ENCODE measurements around the gene TSPAN9. TPM values are rescaled to one million over a fixed set of nuclear protein-coding genes. Genes with fewer than 3 reads are reported as not detected.

TSPAN9 gene
- total RNA-seq, 1 donor from 2014 or later: 23.8 TPM

DNA sequence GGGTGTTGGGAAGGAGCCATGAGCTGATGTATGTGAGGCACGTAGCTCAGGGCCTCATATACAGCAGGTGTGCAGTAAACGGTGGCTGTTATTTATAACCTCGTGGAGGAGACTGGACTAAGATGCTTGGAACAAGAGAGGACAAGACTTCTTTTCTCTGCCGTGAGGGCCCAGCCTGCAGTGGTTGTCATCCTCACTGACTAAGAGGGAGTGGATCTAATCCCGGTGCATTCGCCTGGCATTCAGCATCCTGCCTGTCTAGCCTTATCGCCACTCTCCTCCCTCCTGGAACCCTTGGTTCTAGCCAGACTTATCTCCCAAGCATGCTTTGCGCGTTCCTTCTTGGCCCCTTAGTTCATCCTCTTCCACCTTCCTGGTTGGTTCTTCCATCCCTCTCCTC is 3.9 kb downstream of the TSPAN9 start:
- peak overlapping the region; percentile 56 for H3K4me3 Mint-ChIP-seq
- DNase-seq (ENCODE audit: low read depth, low spot score): no peak
- H3K36me3 Mint-ChIP-seq (ENCODE audit: low read depth): peaks cover 4% of the 10 kb centered on the region
- H3K27me3 Mint-ChIP-seq (ENCODE audit: low read depth): peaks cover 7% of the 10 kb centered on the region
- TF ChIP-seq, protein P1, sequence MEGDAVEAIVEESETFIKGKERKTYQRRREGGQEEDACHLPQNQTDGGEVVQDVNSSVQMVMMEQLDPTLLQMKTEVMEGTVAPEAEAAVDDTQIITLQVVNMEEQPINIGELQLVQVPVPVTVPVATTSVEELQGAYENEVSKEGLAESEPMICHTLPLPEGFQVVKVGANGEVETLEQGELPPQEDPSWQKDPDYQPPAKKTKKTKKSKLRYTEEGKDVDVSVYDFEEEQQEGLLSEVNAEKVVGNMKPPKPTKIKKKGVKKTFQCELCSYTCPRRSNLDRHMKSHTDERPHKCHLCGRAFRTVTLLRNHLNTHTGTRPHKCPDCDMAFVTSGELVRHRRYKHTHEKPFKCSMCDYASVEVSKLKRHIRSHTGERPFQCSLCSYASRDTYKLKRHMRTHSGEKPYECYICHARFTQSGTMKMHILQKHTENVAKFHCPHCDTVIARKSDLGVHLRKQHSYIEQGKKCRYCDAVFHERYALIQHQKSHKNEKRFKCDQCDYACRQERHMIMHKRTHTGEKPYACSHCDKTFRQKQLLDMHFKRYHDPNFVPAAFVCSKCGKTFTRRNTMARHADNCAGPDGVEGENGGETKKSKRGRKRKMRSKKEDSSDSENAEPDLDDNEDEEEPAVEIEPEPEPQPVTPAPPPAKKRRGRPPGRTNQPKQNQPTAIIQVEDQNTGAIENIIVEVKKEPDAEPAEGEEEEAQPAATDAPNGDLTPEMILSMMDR (conservative IDR thresholded peaks at IDR 0.05): no peak
- H3K27ac Mint-ChIP-seq (ENCODE audit: unreplicated experiment): no peak overlapping the region
- no peaks in the 10 kb centered on the region for H3K9me3 Mint-ChIP-seq
- peaks cover 19% of the 10 kb centered on the region for H3K4me1 Mint-ChIP-seq

DNA sequence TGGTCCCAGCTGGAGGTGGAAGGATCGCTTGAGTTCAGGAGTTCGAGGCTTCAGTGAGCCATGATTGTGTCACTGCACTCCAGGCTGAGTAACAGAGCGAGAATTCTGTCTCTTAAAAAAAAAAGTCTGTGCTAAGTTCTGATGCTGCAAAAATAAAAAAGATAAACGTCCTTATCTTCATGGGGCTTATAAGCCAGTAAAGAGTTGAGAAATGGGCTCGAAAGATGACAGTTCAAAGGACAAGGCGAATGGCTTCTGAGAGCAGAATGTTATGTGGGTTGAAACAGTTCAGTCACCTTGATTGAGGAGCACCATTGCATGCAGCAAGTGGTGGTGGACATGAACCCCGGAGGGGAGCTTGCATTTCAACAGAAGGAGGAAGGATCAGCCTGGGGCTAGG is 4.7 kb downstream of the TSPAN9 start:
- no peak for DNase-seq (ENCODE audit: low read depth, low spot score)
- H3K4me1 Mint-ChIP-seq: peaks cover 17% of the 10 kb centered on the region
- peaks cover 4% of the 10 kb centered on the region for H3K36me3 Mint-ChIP-seq (ENCODE audit: low read depth)
- H3K27ac Mint-ChIP-seq (ENCODE audit: unreplicated experiment): no peak overlapping the region
- TF ChIP-seq, protein P1 (conservative IDR thresholded peaks at IDR 0.05): no peak
- H3K4me3 Mint-ChIP-seq: no peak overlapping the region
- no peaks in the 10 kb centered on the region for H3K9me3 Mint-ChIP-seq
- H3K27me3 Mint-ChIP-seq (ENCODE audit: low read depth): peaks cover 5% of the 10 kb centered on the region

DNA sequence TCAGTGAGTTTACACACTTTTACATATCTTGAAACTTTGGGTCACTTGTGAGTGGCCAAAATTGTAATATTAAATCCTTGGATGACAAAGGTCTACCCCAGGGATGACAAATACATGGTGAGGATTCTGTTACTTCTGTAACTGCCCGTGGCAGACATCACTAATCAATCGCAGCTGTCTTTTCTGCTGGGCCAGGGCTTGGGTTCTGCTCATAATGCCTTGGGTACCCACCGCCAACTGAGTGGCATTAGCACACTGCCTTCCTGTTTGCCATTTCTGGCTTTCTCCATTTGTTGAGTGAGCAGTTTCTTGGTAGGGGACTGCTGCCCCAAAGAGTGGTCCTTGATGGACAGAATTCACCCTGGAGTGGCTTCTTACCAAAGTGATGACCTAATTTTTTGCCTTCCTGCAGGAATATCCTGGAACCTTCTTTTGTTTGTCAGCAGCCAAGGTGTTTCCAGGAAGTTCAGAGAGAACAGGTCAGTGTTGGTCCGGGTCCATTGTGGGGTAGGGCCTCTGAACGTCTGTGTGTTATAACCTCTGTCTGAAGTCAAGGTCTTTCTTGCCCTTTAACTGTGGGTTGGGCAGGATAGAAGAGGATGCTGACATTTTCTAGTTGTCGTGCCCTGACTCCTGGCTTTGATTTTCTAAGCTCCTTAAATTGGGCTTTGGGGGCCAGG is 6.2 kb downstream of the TSPAN9 start:
- DNase-seq (ENCODE audit: low read depth, low spot score): no peak
- H3K4me3 Mint-ChIP-seq: peak overlapping the region; percentile 31
- H3K36me3 Mint-ChIP-seq (ENCODE audit: low read depth): peaks cover 4% of the 10 kb centered on the region
- no peaks in the 10 kb centered on the region for H3K27me3 Mint-ChIP-seq (ENCODE audit: low read depth)
- TF ChIP-seq, protein P1 (conservative IDR thresholded peaks at IDR 0.05): no peak
- H3K27ac Mint-ChIP-seq (ENCODE audit: unreplicated experiment): no peak overlapping the region
- peaks cover 10% of the 10 kb centered on the region for H3K4me1 Mint-ChIP-seq
- no peaks in the 10 kb centered on the region for H3K9me3 Mint-ChIP-seq

DNA sequence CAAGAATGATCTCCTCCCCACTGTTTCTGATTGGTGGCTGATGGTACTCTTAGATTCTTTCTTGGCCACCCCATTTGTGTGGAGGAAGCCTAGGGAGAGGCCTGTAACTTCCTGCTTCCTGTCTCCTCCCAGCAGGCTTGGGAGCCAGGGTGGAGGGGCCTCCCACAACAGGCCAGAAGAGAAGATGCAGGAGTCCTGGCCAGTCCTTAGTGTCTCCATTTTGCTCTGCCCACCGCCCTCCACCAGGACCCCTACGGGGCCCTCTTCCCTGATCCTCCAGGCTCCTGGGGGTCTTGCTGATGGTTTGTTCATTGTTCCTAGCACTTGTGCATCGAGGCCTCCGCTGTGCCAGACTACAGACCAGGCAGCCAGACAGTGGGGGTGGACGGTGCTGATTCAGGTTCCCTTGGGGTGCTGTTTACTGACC is 6.8 kb downstream of the TSPAN9 start:
- Mint-ChIP-seq H3K27ac (ENCODE audit: unreplicated experiment) (no peak overlapping the region), H3K4me3 (no peak overlapping the region)
- no peak for DNase-seq (ENCODE audit: low read depth, low spot score)

DNA sequence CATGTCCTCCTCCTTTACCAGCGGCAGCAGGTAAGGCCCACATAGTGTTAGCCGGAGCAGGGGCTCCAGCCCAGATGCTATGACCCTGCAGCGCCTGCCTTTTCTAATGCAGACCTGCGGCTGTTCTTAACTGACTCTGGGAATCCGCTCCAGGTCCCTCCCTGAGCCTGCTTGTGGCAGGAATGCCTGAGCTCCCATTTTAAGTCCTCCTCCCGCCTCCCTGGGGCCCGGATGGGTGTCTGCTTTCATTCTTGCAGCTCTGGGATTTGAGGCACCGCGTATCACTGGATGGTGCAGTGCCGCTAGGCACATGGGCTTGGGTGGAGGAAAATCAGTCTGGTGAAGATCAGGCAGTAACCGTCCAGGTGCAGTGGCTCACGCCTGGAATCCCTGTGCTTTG is 7.6 kb downstream of the TSPAN9 start:
- Mint-ChIP-seq H3K4me3 (no peak overlapping the region), H3K27ac (ENCODE audit: unreplicated experiment) (no peak overlapping the region), H3K9me3 (no peaks in the 10 kb centered on the region), H3K27me3 (ENCODE audit: low read depth) (no peaks in the 10 kb centered on the region), H3K4me1 (peaks cover 8% of the 10 kb centered on the region), H3K36me3 (ENCODE audit: low read depth) (peaks cover 4% of the 10 kb centered on the region)
- TF ChIP-seq, protein P1 (conservative IDR thresholded peaks at IDR 0.05): no peak
- DNase-seq (ENCODE audit: low read depth, low spot score): no peak

More for the DNA sequence above, 6.8 kb downstream of the TSPAN9 start:
- peaks cover 4% of the 10 kb centered on the region for H3K36me3 Mint-ChIP-seq (ENCODE audit: low read depth)
- H3K9me3 Mint-ChIP-seq: no peaks in the 10 kb centered on the region
- TF ChIP-seq, protein P1 (conservative IDR thresholded peaks at IDR 0.05): no peak
- H3K27me3 Mint-ChIP-seq (ENCODE audit: low read depth): no peaks in the 10 kb centered on the region
- H3K4me1 Mint-ChIP-seq: peaks cover 8% of the 10 kb centered on the region

Data from neural crest cell (in vitro differentiated cells).